Stimulated activated CD4-positive, alpha-beta T cell treated with anti-CD3 and anti-CD28 coated beads, Interleukin-1b, Interleukin-23, amount 100 ng/mL, for 24 hours (primary cell): Measurements from ENCODE around the gene KLK10.

Experiments
- DNase-seq, 4 experiments: peaks; one replicate each; pipeline ENCODE4 v3.0.0-alpha.2; 2020; ENCODE audit warnings: low read depth in 4 of 4, low spot score in 1 of 4

The KLK10 gene, protein sequence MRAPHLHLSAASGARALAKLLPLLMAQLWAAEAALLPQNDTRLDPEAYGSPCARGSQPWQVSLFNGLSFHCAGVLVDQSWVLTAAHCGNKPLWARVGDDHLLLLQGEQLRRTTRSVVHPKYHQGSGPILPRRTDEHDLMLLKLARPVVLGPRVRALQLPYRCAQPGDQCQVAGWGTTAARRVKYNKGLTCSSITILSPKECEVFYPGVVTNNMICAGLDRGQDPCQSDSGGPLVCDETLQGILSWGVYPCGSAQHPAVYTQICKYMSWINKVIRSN

GRCh38 chr19:51019544-51019925 lies at the start of gene KLK10:
TSS of gene KLK10 (minus strand) at chr19:51019709. CDS start at chr19:51019130, 579 bp downstream.
- no peak for DNase-seq

DNA sequence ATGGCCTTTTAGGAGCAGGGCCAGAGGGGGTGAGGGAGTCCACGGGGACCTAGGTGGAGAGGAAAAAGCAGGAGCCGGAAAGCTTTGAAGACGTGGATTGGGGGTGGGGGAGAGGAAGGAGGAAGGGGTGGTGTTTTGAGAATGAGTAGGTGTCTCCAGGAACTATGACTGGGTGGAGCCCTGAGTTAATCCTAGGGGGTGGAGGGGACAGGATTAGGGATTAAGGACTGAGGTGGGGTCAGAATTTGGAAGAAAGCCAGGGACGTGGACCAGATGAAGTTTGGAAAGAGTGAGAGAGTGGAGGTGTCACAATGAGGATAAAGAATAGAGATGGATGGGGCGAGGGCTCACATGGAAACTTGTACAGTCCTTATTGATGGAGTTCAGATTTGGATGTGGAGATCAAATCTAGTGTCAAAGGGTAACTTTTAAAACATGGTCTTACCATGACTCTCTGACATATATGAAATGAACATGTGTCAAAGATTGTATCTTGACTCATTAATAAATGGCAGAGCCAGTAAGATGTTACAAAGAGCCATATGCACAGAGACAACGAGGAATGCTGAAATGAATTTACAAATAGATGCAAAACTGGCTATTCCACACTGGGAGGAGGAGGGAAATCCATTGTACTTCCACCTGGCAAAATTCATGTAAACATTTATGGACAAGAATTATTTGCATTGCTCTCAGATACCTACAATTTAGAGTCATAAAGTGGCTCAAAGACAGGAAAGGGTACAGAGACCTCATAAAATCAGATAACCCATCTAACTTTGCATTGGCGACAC lies 47.1 kb upstream of the KLK10 start:
- no peak for DNase-seq

DNA sequence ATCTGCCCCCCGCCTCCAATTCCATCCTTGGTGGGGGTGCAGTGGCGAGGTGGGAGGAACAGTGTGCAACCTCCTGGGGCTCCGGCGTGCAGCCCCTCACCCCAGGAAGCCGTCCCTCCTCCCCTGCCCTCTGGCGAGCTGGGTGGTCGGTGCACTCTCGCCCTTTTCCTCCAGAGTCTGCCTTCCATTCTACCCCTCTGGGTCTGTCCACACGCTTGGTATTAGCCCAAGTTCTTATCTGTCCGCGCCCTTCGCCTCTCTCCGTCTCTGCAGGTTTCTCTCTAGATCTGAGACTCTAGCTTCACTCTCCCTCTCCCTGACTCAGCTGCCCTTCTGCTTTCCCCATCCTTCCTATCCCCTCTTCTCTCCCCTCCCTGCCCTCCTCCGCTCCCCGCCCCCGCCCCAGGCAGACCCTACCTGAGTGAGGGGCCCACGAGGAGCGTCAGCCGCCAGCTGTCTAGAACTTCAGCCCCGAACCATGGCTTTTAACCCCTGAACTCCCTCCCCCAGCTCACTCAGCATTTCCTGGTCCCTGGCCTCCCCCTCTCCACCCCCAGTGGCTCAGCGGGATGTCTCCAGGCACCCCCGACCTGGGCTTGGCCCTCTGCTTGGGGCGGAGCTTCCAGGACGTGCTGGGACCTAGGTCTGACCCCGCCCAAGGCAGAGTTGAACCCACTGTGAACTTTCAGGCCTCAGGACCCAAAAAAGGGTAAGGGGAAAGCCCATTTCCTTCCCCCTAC lies 45.9 kb upstream of the KLK10 start:
- no peak for DNase-seq

GRCh38 chr19:51064534-51065220 lies 45.2 kb upstream of the KLK10 start, which contains the start of gene KLK13:
TSS of gene KLK13 (minus strand) at chr19:51065092. CDS start at chr19:51065067, 25 bp downstream.
- no peak for DNase-seq

- DNase-seq: no peak
These were observed 44.2 kb upstream of the KLK10 start for GRCh38 chr19:51063664-51064063.

DNA sequence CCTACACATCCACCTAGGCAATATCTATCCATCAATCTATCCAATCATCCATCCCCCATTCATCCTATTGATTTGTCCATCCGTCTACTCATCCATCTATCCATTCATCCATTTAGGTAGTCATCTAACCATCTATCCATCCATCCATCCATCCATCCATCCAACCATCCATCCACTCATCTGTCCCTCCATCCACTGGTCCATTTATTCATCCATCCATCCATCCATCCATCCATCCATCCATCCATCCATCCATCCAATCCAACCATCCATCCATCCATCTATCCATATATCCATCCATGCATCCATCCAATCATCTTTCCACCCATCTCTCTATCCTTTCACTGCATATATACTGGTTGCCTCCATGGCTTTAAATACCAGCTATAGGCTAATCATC lies 41.5 kb upstream of the KLK10 start:
- no peak for DNase-seq

GRCh38 chr19:51060336-51060735 lies 40.8 kb upstream of the KLK10 start:
- DNase-seq: no peak

GRCh38 chr19:51059715-51060114 lies 40.2 kb upstream of the KLK10 start:
- no peak for DNase-seq

DNA sequence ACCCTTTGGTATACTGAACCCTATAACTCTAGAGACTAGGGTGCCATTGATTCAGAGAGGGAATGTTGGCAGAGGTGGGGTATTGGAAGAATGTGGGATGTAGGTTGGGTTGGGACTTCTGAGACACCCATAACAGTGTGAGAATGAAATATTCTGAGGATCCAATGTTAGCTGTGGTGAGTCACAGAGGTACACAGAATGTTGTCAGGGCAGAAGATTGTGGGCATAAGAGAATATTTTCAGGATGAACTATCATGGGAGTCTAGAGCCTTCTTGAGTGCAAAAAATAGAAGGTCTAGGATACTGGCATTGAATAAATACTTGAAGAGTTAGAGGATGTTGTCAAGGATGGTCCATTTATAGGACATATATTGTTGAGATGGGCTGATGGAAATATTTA lies 36.4 kb upstream of the KLK10 start:
- no peak for DNase-seq

- DNase-seq: no peak
These were observed 27.5 kb upstream of the KLK10 start for GRCh38 chr19:51047031-51047335.

GRCh38 chr19:51044327-51044726 lies 24.8 kb upstream of the KLK10 start:
- no peak for DNase-seq

GRCh38 chr19:51043497-51043896 lies 24.0 kb upstream of the KLK10 start:
- DNase-seq: no peak

GRCh38 chr19:51040151-51040550 lies 20.6 kb upstream of the KLK10 start:
- DNase-seq: no peak

- DNase-seq: no peak
These were observed 17.0 kb upstream of the KLK10 start for GRCh38 chr19:51036519-51036918.

- no peak for DNase-seq
These were observed 15.2 kb upstream of the KLK10 start, which contains the start of gene KLK12 for GRCh38 chr19:51034704-51035103. TSS of gene KLK12 (minus strand) at chr19:51035002. CDS start at chr19:51034621, 381 bp downstream.

DNA sequence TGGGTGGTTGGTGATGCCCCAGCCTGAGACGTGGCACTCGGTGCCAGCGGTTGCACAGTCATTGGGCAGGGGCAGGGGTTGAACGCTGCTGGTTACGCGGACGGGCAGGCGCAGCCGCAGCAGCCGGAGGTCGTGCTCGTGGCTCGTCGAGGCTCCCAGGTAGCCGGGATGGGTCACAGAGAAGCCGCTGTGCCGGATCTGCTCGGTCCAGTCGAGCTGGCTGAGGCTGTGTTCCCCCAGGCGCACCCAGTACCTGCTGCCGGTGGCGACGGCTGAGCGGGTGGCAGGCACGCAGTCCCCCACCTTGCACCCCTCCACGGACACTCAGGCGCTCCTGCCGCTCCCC lies 12.3 kb upstream of the KLK10 start:
- no peak for DNase-seq

GRCh38 chr19:51031220-51031879 lies 11.8 kb upstream of the KLK10 start:
- DNase-seq: no peak

GRCh38 chr19:51030631-51031030 lies 11.1 kb upstream of the KLK10 start:
- DNase-seq: no peak

DNA sequence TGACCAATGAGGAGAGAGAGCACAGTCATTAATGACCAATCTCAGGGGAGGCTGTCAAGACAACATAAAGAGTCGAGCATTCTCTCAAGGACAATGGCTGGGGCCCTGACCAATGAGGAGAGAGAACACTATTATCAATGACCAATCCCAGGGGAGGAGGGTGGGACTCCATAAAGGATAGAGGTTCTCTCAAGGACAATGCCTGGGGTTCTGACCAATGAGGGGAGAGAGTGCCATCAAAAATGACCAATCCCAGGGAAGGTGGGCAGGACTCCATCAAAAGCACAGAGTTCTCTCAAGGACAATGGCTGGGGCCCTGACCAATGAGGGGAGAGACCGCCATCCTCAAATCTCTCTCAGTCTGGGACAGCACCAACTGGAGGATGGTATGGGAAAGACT lies 10.2 kb upstream of the KLK10 start:
- DNase-seq: no peak

DNA sequence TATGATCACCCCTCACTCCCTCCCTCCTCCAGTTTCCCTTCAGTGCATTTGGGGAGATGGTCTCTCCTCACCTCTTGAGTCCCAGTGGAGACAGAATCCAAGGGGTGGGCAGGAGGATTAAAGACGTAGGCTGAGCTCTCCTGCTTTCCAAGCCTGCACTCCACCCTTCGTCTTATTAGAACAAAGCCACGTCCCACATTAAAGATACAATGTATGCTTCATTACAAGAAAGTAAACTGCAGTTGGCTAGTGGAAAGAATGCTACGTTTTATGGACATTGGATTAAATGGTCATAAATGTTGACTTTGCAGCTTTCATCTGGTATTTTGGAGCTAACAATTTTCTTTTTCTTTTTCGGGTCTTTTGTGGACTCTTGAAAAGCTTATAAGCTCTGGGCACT lies 8.4 kb upstream of the KLK10 start:
- DNase-seq: no peak
